ENCODE measurements around the gene TTC3. TPM values are rescaled to one million over a fixed set of nuclear protein-coding genes. Genes with fewer than 3 reads are reported as not detected.

TTC3 gene
- total RNA-seq, 1 donor from 2014 or later, result 203 TPM

- TF ChIP-seq, protein P1, sequence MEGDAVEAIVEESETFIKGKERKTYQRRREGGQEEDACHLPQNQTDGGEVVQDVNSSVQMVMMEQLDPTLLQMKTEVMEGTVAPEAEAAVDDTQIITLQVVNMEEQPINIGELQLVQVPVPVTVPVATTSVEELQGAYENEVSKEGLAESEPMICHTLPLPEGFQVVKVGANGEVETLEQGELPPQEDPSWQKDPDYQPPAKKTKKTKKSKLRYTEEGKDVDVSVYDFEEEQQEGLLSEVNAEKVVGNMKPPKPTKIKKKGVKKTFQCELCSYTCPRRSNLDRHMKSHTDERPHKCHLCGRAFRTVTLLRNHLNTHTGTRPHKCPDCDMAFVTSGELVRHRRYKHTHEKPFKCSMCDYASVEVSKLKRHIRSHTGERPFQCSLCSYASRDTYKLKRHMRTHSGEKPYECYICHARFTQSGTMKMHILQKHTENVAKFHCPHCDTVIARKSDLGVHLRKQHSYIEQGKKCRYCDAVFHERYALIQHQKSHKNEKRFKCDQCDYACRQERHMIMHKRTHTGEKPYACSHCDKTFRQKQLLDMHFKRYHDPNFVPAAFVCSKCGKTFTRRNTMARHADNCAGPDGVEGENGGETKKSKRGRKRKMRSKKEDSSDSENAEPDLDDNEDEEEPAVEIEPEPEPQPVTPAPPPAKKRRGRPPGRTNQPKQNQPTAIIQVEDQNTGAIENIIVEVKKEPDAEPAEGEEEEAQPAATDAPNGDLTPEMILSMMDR (conservative IDR thresholded peaks at IDR 0.05), result no peak
- Mint-ChIP-seq H3K27ac (no peak overlapping the region), H3K9me3 (no peaks in the 10 kb centered on the region), H3K4me1 (ENCODE audit: unreplicated experiment) (peaks cover 26% of the 10 kb centered on the region), H3K36me3 (peaks cover 4% of the 10 kb centered on the region), H3K27me3 (no peaks in the 10 kb centered on the region), H3K4me3 (peak overlapping the region; percentile 33)
- DNase-seq (ENCODE audit: extremely low spot score, unreplicated experiment), result no peak
Observed at GRCh38 chr21:37245151-37245550, 172.1 kb downstream of the TTC3 start.

- Mint-ChIP-seq H3K4me1 (ENCODE audit: unreplicated experiment) (peaks cover 26% of the 10 kb centered on the region), H3K27me3 (no peaks in the 10 kb centered on the region), H3K9me3 (no peaks in the 10 kb centered on the region), H3K27ac (no peak overlapping the region), H3K4me3 (no peak overlapping the region), H3K36me3 (peaks cover 4% of the 10 kb centered on the region)
- DNase-seq (ENCODE audit: extremely low spot score, unreplicated experiment), result no peak
- TF ChIP-seq, protein P1 (conservative IDR thresholded peaks at IDR 0.05), result no peak
Observed at GRCh38 chr21:37248298-37248697, 175.2 kb downstream of the TTC3 start.

DNA sequence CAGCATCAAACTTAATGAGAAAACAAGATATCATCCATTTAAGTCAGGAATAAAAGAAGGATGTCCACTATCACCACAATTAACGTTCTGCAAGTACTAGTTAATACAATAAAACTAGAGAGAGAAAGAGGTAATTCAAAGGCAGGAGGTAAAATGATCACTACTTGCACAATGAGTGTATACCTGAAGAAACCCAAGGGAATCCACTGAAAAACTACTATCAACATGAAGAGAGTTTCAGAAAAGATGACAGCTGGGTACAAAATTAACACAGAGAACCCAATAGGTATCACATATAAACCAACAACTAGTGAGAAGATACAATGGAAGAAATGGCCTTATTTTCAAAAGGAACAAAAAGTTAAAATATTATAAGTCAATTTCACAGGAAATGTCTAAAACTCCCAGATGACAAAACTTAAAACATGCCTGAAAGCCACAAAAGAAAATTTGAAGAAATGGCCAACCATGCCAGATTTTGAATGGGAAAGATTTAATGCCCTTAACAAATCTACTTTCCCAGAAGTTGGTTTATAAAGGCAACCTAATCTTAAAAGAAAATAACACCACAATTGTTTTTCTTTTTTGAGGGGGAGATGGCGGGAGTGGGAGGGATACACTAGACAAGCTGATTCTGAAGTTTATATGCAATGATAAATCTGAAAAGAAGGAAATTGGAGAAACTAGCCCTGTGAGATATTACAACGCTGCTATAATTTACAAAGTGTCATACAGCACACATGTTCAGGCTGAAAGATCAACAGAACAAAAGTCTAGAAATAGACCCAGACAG is 176.3 kb downstream of the TTC3 start:
- H3K27me3 Mint-ChIP-seq, result no peaks in the 10 kb centered on the region
- no peak for DNase-seq (ENCODE audit: extremely low spot score, unreplicated experiment)
- TF ChIP-seq, protein P1 (conservative IDR thresholded peaks at IDR 0.05), result no peak
- H3K36me3 Mint-ChIP-seq, result peaks cover 4% of the 10 kb centered on the region
- H3K27ac Mint-ChIP-seq, result no peak overlapping the region
- H3K4me3 Mint-ChIP-seq, result no peak overlapping the region
- H3K9me3 Mint-ChIP-seq, result no peaks in the 10 kb centered on the region
- H3K4me1 Mint-ChIP-seq (ENCODE audit: unreplicated experiment), result peaks cover 31% of the 10 kb centered on the region

DNA sequence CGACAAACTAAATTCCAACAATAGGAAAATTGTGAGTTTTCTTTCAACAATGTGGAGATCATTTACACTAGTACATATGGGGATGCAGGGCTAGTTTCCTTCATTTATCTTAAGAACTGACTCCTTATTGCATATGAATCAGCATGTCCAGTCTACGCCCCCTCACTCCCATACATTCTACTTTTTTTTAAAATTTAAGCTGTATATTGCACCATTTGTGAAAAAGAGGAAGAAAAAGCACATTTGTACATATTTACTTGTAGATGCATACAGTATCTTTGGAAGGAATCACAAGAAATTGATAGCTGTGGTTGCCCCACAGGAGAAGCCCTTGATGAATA is 178.2 kb downstream of the TTC3 start:
- TF ChIP-seq, protein P1 (conservative IDR thresholded peaks at IDR 0.05), result no peak
- no peaks in the 10 kb centered on the region for H3K27me3 Mint-ChIP-seq
- no peak for DNase-seq (ENCODE audit: extremely low spot score, unreplicated experiment)
- peaks cover 19% of the 10 kb centered on the region for H3K4me1 Mint-ChIP-seq (ENCODE audit: unreplicated experiment)
- no peak overlapping the region for H3K4me3 Mint-ChIP-seq
- H3K36me3 Mint-ChIP-seq, result peaks cover 3% of the 10 kb centered on the region
- no peak overlapping the region for H3K27ac Mint-ChIP-seq
- H3K9me3 Mint-ChIP-seq, result no peaks in the 10 kb centered on the region

Other genes with a start within 250 kb of the TTC3 start
- 10.6 and 14.8 TPM in 2 replicates for gene HLCS, start 106.6 kb upstream of the TTC3 start, total RNA-seq (ENCODE audit: low replicate concordance)
- 0.93 and 3.7 TPM in 2 replicates for gene RIPPLY3, start 66.6 kb upstream of the TTC3 start, total RNA-seq (ENCODE audit: low replicate concordance)
- gene PIGP, start 183 bp upstream of the TTC3 start, total RNA-seq (ENCODE audit: low replicate concordance), result 18.8 and 20.5 TPM in 2 replicates
- 33.5 and 37.9 TPM in 2 replicates for gene VPS26C, start 194.1 kb downstream of the TTC3 start, total RNA-seq (ENCODE audit: low replicate concordance)

Measured in type B pancreatic cell (in vitro differentiated cells).